ENCODE measurements around the gene AFF3.

The AFF3 gene

GRCh38 chr2:99888617-99889016, 253.8 kb downstream of the AFF3 start:
- H4K20me1 ChIP-seq = peaks cover 9% of the 10 kb centered on the region; the same call in 1 of the 2 replicates
- no peak for TF ChIP-seq Cebpa-rat (IDR thresholded peaks at IDR 0.05)
- H3K4me1 ChIP-seq = 0 out of 2 replicates have a peak, but pooled peaks cover 11% of the 10 kb centered on the region
- H3K27me3 ChIP-seq = no peaks in the 10 kb centered on the region
- H3K4me3 ChIP-seq = no peak overlapping the region
- no peaks in the 10 kb centered on the region for H3K36me3 ChIP-seq
- no peak overlapping the region for H3K27ac ChIP-seq
- H3K9me3 ChIP-seq = no peaks in the 10 kb centered on the region
- H3K9ac ChIP-seq = no peak overlapping the region
- H3K4me2 ChIP-seq = no peak overlapping the region

- no peak for TF ChIP-seq Cebpa-rat (IDR thresholded peaks at IDR 0.05)
- Histone ChIP-seq H3K9ac (no peak overlapping the region), H3K27ac (no peak overlapping the region), H3K4me1 (peaks cover 31% of the 10 kb centered on the region), H3K9me3 (no peaks in the 10 kb centered on the region), H3K4me3 (no peak overlapping the region), H3K4me2 (no peak overlapping the region), H3K27me3 (no peaks in the 10 kb centered on the region), H3K36me3 (no peaks in the 10 kb centered on the region), H4K20me1 (peaks cover 25% of the 10 kb centered on the region; the same call in 1 of the 2 replicates)
Measured at GRCh38 chr2:99886418-99886817, 256.0 kb downstream of the AFF3 start.

- Histone ChIP-seq H3K9me3 (no peaks in the 10 kb centered on the region), H3K9ac (no peak overlapping the region), H3K4me2 (no peak overlapping the region), H3K27me3 (no peaks in the 10 kb centered on the region), H3K36me3 (no peaks in the 10 kb centered on the region), H3K27ac (no peak overlapping the region), H3K4me3 (no peak overlapping the region), H3K4me1 (peaks cover 34% of the 10 kb centered on the region), H4K20me1 (peaks cover 23% of the 10 kb centered on the region; the same call in 1 of the 2 replicates)
- no peak for TF ChIP-seq Cebpa-rat (IDR thresholded peaks at IDR 0.05)
Measured at GRCh38 chr2:99883358-99883757, 259.0 kb downstream of the AFF3 start.

- no peaks in the 10 kb centered on the region for H3K27me3 ChIP-seq
- no peak overlapping the region for H3K4me3 ChIP-seq
- H3K36me3 ChIP-seq = no peaks in the 10 kb centered on the region
- no peak for TF ChIP-seq Cebpa-rat (IDR thresholded peaks at IDR 0.05)
- peaks cover 23% of the 10 kb centered on the region; the same call in 1 of the 2 replicates for H4K20me1 ChIP-seq
- H3K27ac ChIP-seq = no peak overlapping the region
- H3K4me1 ChIP-seq = peaks cover 44% of the 10 kb centered on the region
- peak overlapping the region; percentile 60 for H3K4me2 ChIP-seq
- no peak overlapping the region for H3K9ac ChIP-seq
- H3K9me3 ChIP-seq = no peaks in the 10 kb centered on the region
Measured at GRCh38 chr2:99881901-99882591, 260.3 kb downstream of the AFF3 start.

GRCh38 chr2:99880964-99881294, 261.5 kb downstream of the AFF3 start:
- no peaks in the 10 kb centered on the region for H3K36me3 ChIP-seq
- H3K9me3 ChIP-seq = no peaks in the 10 kb centered on the region
- no peak overlapping the region for H3K4me2 ChIP-seq
- peaks cover 23% of the 10 kb centered on the region; the same call in 1 of the 2 replicates for H4K20me1 ChIP-seq
- no peak overlapping the region for H3K4me3 ChIP-seq
- peaks cover 44% of the 10 kb centered on the region for H3K4me1 ChIP-seq
- no peaks in the 10 kb centered on the region for H3K27me3 ChIP-seq
- no peak overlapping the region for H3K9ac ChIP-seq
- no peak for TF ChIP-seq Cebpa-rat (IDR thresholded peaks at IDR 0.05)
- H3K27ac ChIP-seq = no peak overlapping the region

GRCh38 chr2:99880148-99880963, 262.0 kb downstream of the AFF3 start:
- Histone ChIP-seq H3K4me1 (peaks cover 44% of the 10 kb centered on the region), H3K4me3 (no peak overlapping the region), H3K4me2 (peak overlapping the region; percentile 27), H3K9me3 (no peaks in the 10 kb centered on the region), H3K9ac (no peak overlapping the region), H3K27me3 (no peaks in the 10 kb centered on the region), H4K20me1 (peaks cover 23% of the 10 kb centered on the region; the same call in 1 of the 2 replicates), H3K36me3 (no peaks in the 10 kb centered on the region), H3K27ac (no peak overlapping the region)
- TF ChIP-seq Cebpa-rat (IDR thresholded peaks at IDR 0.05) = no peak

GRCh38 chr2:99879481-99879880, 262.9 kb downstream of the AFF3 start:
- Histone ChIP-seq H3K9me3 (no peaks in the 10 kb centered on the region), H3K4me2 (no peak overlapping the region), H3K27ac (no peak overlapping the region), H3K36me3 (no peaks in the 10 kb centered on the region), H3K9ac (no peak overlapping the region), H3K27me3 (no peaks in the 10 kb centered on the region), H3K4me3 (no peak overlapping the region), H3K4me1 (peaks cover 44% of the 10 kb centered on the region), H4K20me1 (peaks cover 23% of the 10 kb centered on the region; the same call in 1 of the 2 replicates)
- no peak for TF ChIP-seq Cebpa-rat (IDR thresholded peaks at IDR 0.05)

- H3K4me3 ChIP-seq = no peak overlapping the region
- no peaks in the 10 kb centered on the region for H3K36me3 ChIP-seq
- no peak for TF ChIP-seq Cebpa-rat (IDR thresholded peaks at IDR 0.05)
- no peak overlapping the region for H3K9ac ChIP-seq
- no peak overlapping the region for H3K27ac ChIP-seq
- no peaks in the 10 kb centered on the region for H3K27me3 ChIP-seq
- peaks cover 43% of the 10 kb centered on the region for H3K4me1 ChIP-seq
- no peak overlapping the region for H3K4me2 ChIP-seq
- no peaks in the 10 kb centered on the region for H3K9me3 ChIP-seq
- H4K20me1 ChIP-seq = peaks cover 23% of the 10 kb centered on the region; the same call in 1 of the 2 replicates
Measured at GRCh38 chr2:99878581-99879350, 263.6 kb downstream of the AFF3 start.

GRCh38 chr2:99877963-99878362, 264.4 kb downstream of the AFF3 start:
- H4K20me1 ChIP-seq = peaks cover 22% of the 10 kb centered on the region; the same call in 1 of the 2 replicates
- H3K4me1 ChIP-seq = peaks cover 37% of the 10 kb centered on the region
- H3K36me3 ChIP-seq = no peaks in the 10 kb centered on the region
- H3K4me2 ChIP-seq = peak overlapping the region; percentile 40; the same call in 1 of the 2 replicates
- H3K9me3 ChIP-seq = no peaks in the 10 kb centered on the region
- no peak overlapping the region for H3K27ac ChIP-seq
- H3K9ac ChIP-seq = no peak overlapping the region
- H3K4me3 ChIP-seq = no peak overlapping the region
- H3K27me3 ChIP-seq = no peaks in the 10 kb centered on the region
- TF ChIP-seq Cebpa-rat (IDR thresholded peaks at IDR 0.05) = no peak

Measured in BLaER1 (cell line).